HG02852 (cell line): Measurements from ENCODE around the gene ME2.
"Not testable (repeated sequence)": the region's sequence is repeated elsewhere in the genome, so short reads cannot be mapped to it uniquely, and the experiment has no call there.

Experiments used
- ATAC-seq: cut with Tn5 transposase; IDR thresholded peaks from one replicate; pipeline ENCODE4 v1.9.1; 2021; ENCODE audit warnings: mild to moderate bottlenecking, moderate library complexity; ENCODE audit not compliant: unreplicated experiment

Gene ME2

DNA sequence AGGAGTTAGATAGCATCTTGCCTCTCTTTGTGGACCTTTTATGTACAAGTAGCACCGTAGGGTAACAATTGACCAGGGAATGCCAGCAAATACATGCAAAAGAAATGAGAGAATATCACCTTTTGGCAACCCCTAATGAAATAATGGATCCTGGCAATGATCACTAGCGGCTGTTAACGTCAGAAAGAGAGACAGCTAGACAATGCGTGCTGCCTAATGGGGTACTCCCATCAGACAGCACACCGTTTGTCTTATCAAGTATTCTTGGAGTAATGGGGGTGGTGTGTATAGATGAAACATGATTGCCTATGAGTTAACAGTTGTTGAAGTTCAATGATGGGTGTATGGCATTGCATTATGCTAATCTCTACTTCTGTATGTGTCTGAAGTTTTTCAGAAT lies 90.5 kb downstream of the ME2 start:
- ATAC-seq, result no peak

DNA sequence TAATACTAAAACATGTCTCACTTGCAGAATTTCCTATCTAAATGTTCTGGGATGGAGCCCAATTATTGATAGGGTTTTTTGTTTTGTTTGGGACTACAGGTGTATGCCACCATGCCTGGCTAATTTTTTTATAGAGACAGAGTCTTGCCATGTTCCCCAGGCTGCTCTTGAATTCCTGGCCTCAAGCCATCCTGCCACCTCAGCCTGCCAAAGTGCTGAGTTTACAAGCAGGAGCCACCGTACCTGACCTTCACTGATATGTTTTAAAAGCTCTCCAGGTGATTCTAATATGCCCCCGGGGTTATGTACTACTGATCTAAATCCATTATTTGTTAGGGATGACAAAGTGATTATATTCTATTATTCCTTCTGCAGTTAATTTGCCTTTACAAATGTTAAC lies 91.1 kb downstream of the ME2 start:
- ATAC-seq, result no peak

DNA sequence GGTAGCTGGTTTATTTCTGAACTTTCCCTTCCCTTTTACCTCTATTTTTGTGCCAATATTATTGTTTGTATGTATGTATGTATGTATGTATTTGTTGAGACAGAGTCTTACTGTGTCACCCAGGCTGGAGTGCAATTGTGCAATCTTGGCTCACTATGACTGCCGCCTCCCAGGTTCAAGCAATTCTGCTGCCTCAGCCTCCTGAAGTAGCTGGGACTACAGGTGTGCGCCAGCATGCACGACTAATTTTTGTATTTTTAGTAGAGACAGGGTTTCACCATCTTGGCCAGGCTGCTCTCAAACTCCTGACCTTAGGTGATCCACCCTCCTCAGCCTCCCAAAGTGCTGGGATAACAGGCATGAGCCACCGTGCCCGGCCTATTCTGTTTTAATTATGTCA lies 93.5 kb downstream of the ME2 start:
- ATAC-seq, result not testable (repeated sequence)

DNA sequence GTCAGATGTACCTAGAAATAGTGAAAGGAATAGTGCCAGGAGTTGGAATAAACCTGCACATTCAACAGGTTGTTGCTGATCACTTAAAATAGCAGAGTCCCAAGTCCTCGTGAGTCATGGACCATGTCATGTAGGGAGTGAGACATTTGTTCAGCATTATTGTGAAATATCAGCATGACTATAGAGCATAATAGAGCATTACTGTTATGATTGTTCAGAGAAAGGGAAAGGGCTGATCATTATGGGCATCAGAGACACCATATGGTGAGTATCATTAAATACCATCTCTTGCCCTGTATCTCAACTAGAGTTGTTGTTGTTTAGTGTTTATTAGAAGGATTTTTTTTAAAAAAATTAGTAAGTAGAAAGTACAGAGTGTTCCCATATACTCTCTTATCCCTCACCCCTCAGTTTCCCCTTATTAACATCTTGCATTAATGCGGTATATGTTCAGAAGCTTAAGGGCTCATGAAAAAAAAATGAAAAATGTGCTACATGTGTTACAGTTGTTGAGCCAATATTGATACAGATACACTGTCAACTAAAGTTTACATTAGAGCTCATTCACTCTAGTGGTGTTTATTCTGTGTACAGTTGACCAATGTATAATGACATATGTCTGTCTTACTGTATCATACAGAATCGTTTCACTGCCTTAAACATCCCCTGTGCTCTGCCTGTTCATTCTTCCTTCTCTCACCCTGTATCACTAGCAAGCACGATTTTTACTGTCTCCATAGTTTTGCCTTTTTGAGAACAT lies 94.6 kb downstream of the ME2 start:
- ATAC-seq, result no peak

DNA sequence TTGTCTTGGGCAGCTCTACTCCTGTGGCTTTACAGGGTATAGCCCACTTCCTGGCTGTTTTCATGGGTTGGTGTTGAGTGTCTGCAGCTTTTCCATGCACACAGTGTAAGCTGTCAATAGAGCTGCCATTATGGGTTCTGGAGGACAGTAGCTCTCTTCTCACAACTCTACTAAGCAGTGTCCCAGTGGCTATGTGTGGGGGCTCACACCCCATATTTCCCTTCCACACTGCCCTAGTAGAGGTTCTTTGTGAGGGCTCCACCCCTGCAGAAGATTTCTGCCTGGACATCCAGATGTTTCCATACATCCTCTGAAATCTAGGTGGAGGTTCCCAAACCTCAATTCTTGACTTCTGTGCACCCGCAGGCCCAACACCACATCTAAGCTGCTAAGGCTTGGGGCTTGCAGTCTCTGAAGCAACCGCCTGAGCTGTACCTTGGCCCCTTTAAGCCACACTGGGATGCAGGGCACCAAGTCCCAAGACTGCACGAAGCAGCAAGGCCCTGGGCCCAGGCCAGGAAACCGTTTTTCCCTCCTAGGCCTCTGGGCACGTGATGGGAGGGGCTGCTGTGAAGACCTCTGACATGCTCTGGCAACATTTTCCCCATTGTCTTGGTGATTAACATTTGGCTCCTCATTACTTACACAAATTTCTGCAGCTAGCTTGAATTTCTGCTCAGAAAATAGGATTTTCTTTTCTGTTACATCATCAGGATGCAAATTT lies 98.3 kb downstream of the ME2 start:
- ATAC-seq, result no peak

DNA sequence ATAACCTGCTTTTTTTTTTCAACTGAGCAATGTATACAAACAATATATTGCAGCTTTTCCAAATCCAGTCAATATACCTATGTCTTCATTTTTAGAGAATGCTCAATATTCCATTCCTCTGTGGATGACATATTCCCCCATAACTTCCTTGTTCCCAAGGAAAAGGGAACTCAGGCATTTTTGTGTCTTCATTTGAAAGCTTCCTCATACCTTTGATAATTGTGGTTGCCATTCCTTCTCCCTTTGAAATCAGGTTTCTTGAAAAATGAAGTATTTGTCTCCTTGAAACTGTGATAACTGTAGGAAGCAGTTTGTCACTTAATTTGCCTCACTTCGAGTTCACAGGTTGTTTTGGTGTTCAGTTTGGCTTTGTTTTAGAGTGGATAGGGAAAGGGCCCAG lies 102.5 kb downstream of the ME2 start:
- ATAC-seq, result no peak

DNA sequence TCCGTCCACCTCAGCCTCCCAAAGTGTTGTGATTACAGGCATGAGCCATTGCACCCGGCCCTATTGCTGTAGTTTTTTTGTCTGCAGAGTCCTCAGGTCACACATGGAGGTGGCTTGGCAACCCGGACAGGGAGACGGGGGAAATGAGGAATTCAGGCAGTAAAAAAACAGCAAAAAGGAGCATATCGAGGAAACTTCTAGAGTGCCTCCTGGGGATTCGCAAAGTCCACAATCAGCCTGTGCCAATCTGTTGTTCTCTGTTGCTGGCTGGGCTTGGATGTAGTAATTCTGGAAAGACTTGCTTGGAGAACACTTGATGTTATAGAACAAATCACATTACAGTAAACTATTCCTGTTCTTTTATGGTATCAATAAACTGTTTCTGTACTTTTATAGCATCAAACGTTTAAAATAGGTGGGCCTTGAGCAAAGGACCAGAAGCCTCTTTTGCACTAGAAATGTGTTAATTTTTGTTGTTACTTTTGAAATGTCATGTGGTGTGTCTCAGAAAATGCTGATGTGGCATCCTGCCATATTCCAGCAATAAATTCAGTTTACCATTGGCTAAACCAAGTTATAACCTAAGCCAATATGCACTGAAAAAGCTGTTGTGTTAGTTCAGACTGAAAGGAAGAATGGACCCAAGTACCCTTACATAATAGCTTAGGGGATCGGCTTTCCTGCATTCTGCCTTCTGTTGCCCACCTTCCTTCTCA lies 103.3 kb downstream of the ME2 start:
- no peak for ATAC-seq

DNA sequence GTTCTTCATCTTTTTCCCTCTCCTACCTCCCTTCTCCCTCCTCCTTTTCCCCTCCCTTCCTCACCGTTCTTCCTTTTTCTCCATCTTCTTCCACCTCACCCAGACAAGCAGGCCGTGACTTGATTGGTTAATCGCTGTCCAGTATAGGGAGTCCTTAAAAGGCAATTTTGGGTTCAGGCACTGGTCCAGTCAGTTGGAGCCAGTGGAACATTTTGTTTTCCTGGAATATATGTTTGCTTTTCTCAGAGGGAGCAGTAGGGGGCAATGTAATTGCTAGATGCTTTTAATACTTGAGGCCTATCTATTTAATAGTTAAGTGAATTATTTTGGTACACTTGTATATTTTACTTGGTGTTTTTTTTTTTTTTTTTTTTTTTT lies 103.9 kb downstream of the ME2 start:
- ATAC-seq, result no peak

DNA sequence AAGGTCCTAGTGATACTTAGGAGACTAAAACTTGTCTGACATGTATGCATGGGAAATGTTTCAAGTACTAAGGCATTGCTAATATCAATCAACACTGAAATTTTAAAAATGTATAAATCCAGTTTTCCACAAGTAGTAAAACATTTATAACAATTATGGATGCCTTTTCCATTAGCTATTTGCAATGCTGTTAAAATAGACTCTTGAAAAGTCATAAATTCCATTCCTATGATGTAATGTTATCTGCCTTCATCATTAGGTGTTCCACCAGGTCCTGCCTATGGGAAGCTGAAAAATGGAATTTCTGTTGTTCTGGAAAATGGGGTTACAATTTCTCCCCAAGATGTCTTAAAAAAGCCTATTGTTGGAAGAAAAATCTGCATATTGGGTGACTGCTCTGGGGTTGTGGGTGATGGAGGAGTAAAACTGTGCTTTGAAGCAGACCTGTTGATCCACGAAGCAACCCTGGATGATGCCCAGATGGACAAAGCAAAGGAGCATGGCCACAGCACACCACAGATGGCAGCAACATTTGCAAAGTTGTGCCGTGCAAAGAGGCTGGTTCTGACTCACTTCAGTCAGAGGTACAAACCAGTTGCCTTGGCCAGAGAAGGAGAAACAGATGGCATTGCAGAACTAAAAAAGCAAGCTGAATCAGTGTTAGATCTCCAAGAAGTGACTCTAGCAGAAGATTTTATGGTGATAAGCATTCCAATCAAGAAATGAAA lies 107.6 kb downstream of the ME2 start:
- ATAC-seq, result no peak

DNA sequence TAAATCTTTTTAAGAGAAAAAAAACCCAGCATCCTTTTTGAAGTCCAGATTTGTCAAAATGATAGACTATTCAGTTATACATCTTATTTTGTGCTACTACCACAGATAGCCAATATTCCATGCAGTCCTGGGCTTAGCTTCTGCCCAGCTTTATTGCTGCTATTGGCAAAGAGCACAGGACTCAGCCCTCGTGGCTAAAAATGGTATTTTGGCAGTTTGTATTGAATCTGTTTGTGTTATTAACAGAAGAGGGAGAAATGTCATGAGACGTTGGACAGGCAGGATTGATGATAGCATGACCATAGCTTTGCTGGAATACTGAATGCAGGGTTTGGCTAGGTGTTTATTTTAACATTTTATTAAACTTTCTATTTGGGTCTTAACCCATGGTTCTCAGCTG lies 108.3 kb downstream of the ME2 start:
- no peak for ATAC-seq

DNA sequence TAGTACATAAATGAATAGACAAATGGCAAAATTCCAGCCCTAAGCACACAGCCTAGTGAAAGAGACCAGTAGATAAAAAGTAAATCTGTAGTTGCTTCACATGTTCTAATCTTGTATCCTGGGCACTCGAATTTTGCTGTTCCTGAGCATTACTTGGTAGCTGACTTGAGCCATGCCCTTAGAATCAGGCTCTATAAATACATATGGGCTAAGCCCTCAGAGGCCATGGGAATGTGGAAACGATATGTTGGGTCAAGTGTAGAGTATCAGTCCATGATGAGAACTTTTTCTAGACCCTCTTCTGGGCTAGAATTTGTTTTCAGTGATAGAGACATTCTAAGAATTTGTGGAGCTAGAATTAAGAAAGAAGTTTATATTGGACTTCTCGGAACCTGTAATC lies 110.8 kb downstream of the ME2 start:
- no peak for ATAC-seq

DNA sequence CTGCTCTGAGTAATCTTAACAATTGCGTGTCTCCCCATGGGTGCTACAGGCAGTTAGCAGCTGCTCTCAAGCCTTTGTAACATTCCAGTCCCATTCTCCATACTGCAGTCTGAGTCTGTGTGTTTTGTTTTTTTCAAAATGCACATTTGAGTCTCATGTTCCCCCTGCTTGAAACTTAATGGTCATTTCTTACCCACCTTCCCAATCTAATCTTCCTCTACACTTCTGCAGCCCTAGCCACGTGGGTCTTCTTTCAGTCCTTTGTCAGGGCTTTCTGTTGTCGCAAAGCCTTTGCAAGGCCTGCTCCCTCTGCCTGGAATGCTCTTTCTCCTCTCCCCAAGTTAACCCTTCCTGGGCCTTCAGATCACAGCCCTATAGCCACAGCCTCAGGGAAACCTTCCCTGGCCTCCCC lies 113.4 kb downstream of the ME2 start:
- no peak for ATAC-seq

DNA sequence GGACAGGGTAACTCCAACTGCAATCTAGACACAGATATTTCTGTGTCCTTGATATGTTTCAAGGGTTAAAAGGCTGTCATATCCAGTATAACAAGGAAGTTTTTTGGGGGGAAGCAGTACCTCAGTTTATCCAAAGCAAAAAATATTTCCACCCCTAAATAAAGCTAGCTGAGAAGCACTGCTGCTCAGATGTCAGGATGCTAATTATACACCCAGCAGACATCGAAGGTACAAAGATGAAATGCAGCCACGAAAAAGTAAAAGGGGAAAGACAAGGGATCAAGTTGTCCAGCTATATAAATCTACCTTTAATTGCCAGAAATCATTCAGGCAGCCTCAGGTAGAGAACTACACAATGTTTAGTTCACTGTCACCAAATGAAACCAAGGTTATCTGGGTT lies 115.1 kb downstream of the ME2 start:
- ATAC-seq, result no peak

DNA sequence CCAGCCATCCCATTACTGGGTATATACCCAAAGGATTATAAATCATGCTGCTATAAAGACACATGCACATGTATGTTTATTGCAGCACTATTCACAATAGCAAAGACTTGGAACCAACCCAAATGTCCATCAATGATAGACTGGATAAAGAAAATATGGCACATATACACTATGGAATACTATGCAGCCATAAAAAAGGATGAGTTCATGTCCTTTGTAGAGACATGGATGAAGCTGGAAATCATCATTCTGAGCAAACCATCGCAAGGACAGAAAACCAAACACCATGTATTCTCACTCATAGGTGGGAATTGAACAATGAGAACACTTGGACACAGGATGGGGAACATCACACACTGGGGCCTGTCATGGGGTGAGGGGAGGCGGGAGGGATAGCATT lies 124.3 kb downstream of the ME2 start:
- not testable (repeated sequence) for ATAC-seq
